ENCODE data around the gene OMD. TPM values are rescaled to one million over a fixed set of nuclear protein-coding genes. Genes with fewer than 3 reads are reported as not detected.

Gene OMD
- 0.03 TPM in 1 of 2 replicates, not detected in the other for polyA plus RNA-seq (2012; rRNA removed)
- 0.03 and 0.05 TPM in 2 replicates for polyA plus RNA-seq (2012; cell fraction: cytosol; rRNA removed)
- not detected in 2 replicates for polyA plus RNA-seq (2012; cell fraction: nucleus; rRNA removed)

GRCh38 chr9:92424340-92424739 is at the start of gene OMD:
Gene OMD (minus strand): TSS chr9:92424471. CDS start chr9:92417558, 6,913 bp downstream.
- H2AFZ ChIP-seq (ENCODE audit: low read depth) = peak within 1 kb of the TSS; percentile 73
- H3K4me1 ChIP-seq (ENCODE audit: control insufficient read depth in 1 of 2, insufficient read depth in 2 of 2, low read depth in 1 of 2, low read length in 1 of 2) = peaks cover 9 to 16% of the 10 kb centered on the region in 2 experiments
- peak within 1 kb of the TSS; percentile 22; the same call in 1 of the 2 replicates for H3K4me2 ChIP-seq
- POLR2A ChIA-PET = no interaction called here
- CTCF ChIA-PET = interaction anchor here (1.3 to 1.6 kb wide), 2 partner anchors 15 to 96 kb away, joined by 3 to 7 read pairs; no protein-coding TSS in a partner anchor
- H3K9me3 ChIP-seq = no peaks in the 10 kb centered on the region
- no peak for DNase-seq
- H4K20me1 ChIP-seq (ENCODE audit: insufficient read depth) = no peaks in the 10 kb centered on the region
- peak within 1 kb of the TSS; percentile 70 to 77 for H3K27ac ChIP-seq (ENCODE audit: low read depth in 2 of 2, low read length in 1 of 2)
- 39% methylated on average over 1 of the region's 1 CpG for WGBS (ENCODE audit: low lambda C conversion rate)
- no peaks in the 10 kb centered on the region for H3K27me3 ChIP-seq (ENCODE audit: insufficient read depth)
- H3K36me3 ChIP-seq (replicated peaks in 1 of 2; ENCODE audit: control insufficient read depth in 1 of 2, insufficient read depth in 2 of 2, low read length in 1 of 2) = no peaks in the 10 kb centered on the region
- TF ChIP-seq FOXM1 (IDR thresholded peaks at IDR 0.05; ENCODE audit: low read depth) (no peak), TAF1 (IDR thresholded peaks at IDR 0.05; ENCODE audit: borderline replicate concordance, low read depth, low read length) (no peak), MAX (IDR thresholded peaks at IDR 0.05; ENCODE audit: low read depth) (no peak), CHD2 (IDR thresholded peaks at IDR 0.05; ENCODE audit: low read length, partially characterized antibody) (no peak), FOXJ3 (CRISPR knock-in tag; IDR thresholded peaks at IDR 0.05) (no peak), YY1 (IDR thresholded peaks at IDR 0.05; ENCODE audit: low read depth) (no peak), PBX3 (IDR thresholded peaks at IDR 0.05) (no peak), MXI1 (IDR thresholded peaks at IDR 0.05; ENCODE audit: low read depth, low read length) (no peak)
- H3K9me2 ChIP-seq = no peaks in the 10 kb centered on the region
- H3K9ac ChIP-seq = no peak within 1 kb of the TSS
- H3F3A ChIP-seq (replicated peaks; ENCODE audit: insufficient read depth) = peaks cover 5% of the 10 kb centered on the region
- H3K79me2 ChIP-seq (ENCODE audit: insufficient read depth) = no peaks in the 10 kb centered on the region
- H3K4me3 ChIP-seq (ENCODE audit: low read depth in 2 of 2, low read length in 1 of 2) = no peak within 1 kb of the TSS

- Histone ChIP-seq H3K36me3 (replicated peaks in 1 of 2; ENCODE audit: control insufficient read depth in 1 of 2, insufficient read depth in 2 of 2, low read length in 1 of 2) (no peaks in the 10 kb centered on the region), H3K79me2 (ENCODE audit: insufficient read depth) (no peaks in the 10 kb centered on the region), H3K4me2 (0 out of 2 replicates have a peak overlapping the region, but pooled peaks have one; percentile 5), H3K9me2 (no peaks in the 10 kb centered on the region), H3K27ac (ENCODE audit: low read depth in 2 of 2, low read length in 1 of 2) (no peak overlapping the region), H3K4me1 (ENCODE audit: control insufficient read depth in 1 of 2, insufficient read depth in 2 of 2, low read depth in 1 of 2, low read length in 1 of 2) (peaks cover 10 to 18% of the 10 kb centered on the region in 2 experiments; a peak in 2 of 4 replicates), H4K20me1 (ENCODE audit: insufficient read depth) (no peaks in the 10 kb centered on the region), H3K9ac (no peak overlapping the region), H3K9me3 (no peaks in the 10 kb centered on the region), H2AFZ (ENCODE audit: low read depth) (no peak overlapping the region), H3K4me3 (ENCODE audit: low read depth in 2 of 2, low read length in 1 of 2) (no peak overlapping the region), H3F3A (replicated peaks; ENCODE audit: insufficient read depth) (no peaks in the 10 kb centered on the region), H3K27me3 (ENCODE audit: insufficient read depth) (no peaks in the 10 kb centered on the region)
- no peak for DNase-seq
- ChIA-PET CTCF (interaction anchor here (1.2 to 1.5 kb wide), 2 partner anchors 18 to 140 kb away, joined by 4 read pairs; no protein-coding TSS in a partner anchor), POLR2A (no interaction called here)
- 100% methylated on average over 2 of the region's 2 CpGs for WGBS (ENCODE audit: low lambda C conversion rate)
- TF ChIP-seq TEAD4 (IDR thresholded peaks at IDR 0.05; ENCODE audit: borderline replicate concordance, insufficient read depth) (no peak), NFIC (IDR thresholded peaks at IDR 0.05; ENCODE audit: borderline replicate concordance) (no peak), FOXJ3 (CRISPR knock-in tag; IDR thresholded peaks at IDR 0.05) (no peak), MEF2A (IDR thresholded peaks at IDR 0.05; ENCODE audit: borderline replicate concordance, low read depth) (no peak), YY1 (IDR thresholded peaks at IDR 0.05; ENCODE audit: low read depth) (no peak), USF1 (IDR thresholded peaks at IDR 0.05; ENCODE audit: borderline replicate concordance, low read depth) (no peak), GABPA (IDR thresholded peaks at IDR 0.05; ENCODE audit: low read depth) (no peak), SMC3 (IDR thresholded peaks at IDR 0.05; ENCODE audit: low read depth, low read length) (no peak), TCF12 (IDR thresholded peaks at IDR 0.05) (peak; percentile 32; the same call in 1 of the 2 replicates), FOSL2 (IDR thresholded peaks at IDR 0.05; ENCODE audit: borderline replicate concordance, low read depth) (peak; percentile 14; the same call in 1 of the 2 replicates), MAX (IDR thresholded peaks at IDR 0.05; ENCODE audit: low read depth) (no peak)
Measured at GRCh38 chr9:92468206-92468605, 43.9 kb upstream of the OMD start.

Data from SK-N-SH (cell line).